H4 (cell line): ENCODE data around the gene AHNAK2. TPM values are rescaled to one million over a fixed set of nuclear protein-coding genes. Genes with fewer than 3 reads are reported as not detected.
A peak's percentile ranks its signal among the peaks of the same experiment; 100 is the strongest.

Experiments used
- DNase-seq: peaks from one replicate; pipeline ENCODE4 v3.0.0-alpha.2; 2015; ENCODE audit warnings: low spot score
- total RNA-seq: library from RNA; depleted of rRNA; stranded (reverse); fragments of >200 nt; shearing (Covaris generic); gene quantifications from 2 replicates; pipeline ENCODE4 v1.2.3, GENCODE V29; 2014

The AHNAK2 gene
- total RNA-seq, 1 experiment from 2014 or later: 4.4 TPM

- no peak for DNase-seq
Measured at GRCh38 chr14:104986487-104987164, 8.5 kb upstream of the AHNAK2 start.

GRCh38 chr14:104985675-104986486, 7.7 kb upstream of the AHNAK2 start, which contains the start of gene CLBA1:
TSS of gene CLBA1 (plus strand) at chr14:104985788. CDS start at chr14:104986432, 644 bp downstream.
- peak; percentile 79 for DNase-seq

GRCh38 chr14:104984056-104984894, 6.1 kb upstream of the AHNAK2 start:
- DNase-seq: no peak

GRCh38 chr14:104983231-104983721, 5.1 kb upstream of the AHNAK2 start:
- DNase-seq: no peak

- DNase-seq: no peak
Measured at GRCh38 chr14:104982548-104983230, 4.5 kb upstream of the AHNAK2 start.

- no peak for DNase-seq
Measured at GRCh38 chr14:104981699-104982541, 3.7 kb upstream of the AHNAK2 start.

- DNase-seq: no peak
Measured at GRCh38 chr14:104980611-104981531, 2.7 kb upstream of the AHNAK2 start.

- DNase-seq: peak; percentile 78
Measured at GRCh38 chr14:104979758-104980610, 1.8 kb upstream of the AHNAK2 start.

- no peak for DNase-seq
Measured at GRCh38 chr14:104978746-104979691, 845 bp upstream of the AHNAK2 start.

- DNase-seq: no peak
Measured at GRCh38 chr14:104977008-104977680, 1.0 kb downstream of the AHNAK2 start.

- peak; percentile 68 for DNase-seq
Measured at GRCh38 chr14:104976198-104977007, 1.8 kb downstream of the AHNAK2 start.

- no peak for DNase-seq
Measured at GRCh38 chr14:104975481-104976197, 2.5 kb downstream of the AHNAK2 start.

- no peak for DNase-seq
Measured at GRCh38 chr14:104974665-104975390, 3.3 kb downstream of the AHNAK2 start.

GRCh38 chr14:104974146-104974541, 4.0 kb downstream of the AHNAK2 start:
- DNase-seq: no peak
